Activated CD8-positive, alpha-beta T cell treated with anti-CD3 and anti-CD28 coated beads for 36 hours (primary cell): ENCODE results near the gene TM4SF4. TPM values are rescaled to one million over a fixed set of nuclear protein-coding genes. Genes with fewer than 3 reads are reported as not detected.
A peak's percentile ranks its signal among the peaks of the same experiment; 100 is the strongest.

ENCODE experiments used
- ATAC-seq: fragments of 200-7000 bp; cut with Tn5 transposase; one replicate; pipeline ENCODE4 v1.10.0; 2021; ENCODE audit warnings: mild to moderate bottlenecking, moderate library complexity
- CTCF ChIA-PET: fragments of 350-600 bp; sonication (Branson Sonifier 250); formaldehyde crosslinking; loops from one replicate; lab custom pipeline; 2021; ENCODE audit warnings: antibody characterized with exemption; lab: Charles Lee
- POLR2A ChIA-PET: fragments of 350-600 bp; sonication (Branson Sonifier 250); formaldehyde crosslinking; loops from one replicate; lab custom pipeline; 2021; ENCODE audit warnings: antibody characterized with exemption; lab: Charles Lee
- DNase-seq: peaks from one replicate; pipeline ENCODE4 v3.0.0-alpha.2; 2020
- H3K27ac Mint-ChIP-seq: one replicate; pipeline ENCODE4 v1.8.0; 2021; ENCODE audit warnings: mild to moderate bottlenecking, mixed read lengths
- H3K27me3 Mint-ChIP-seq: one replicate; pipeline ENCODE4 v1.8.0; 2021; ENCODE audit warnings: mixed read lengths
- H3K36me3 Mint-ChIP-seq: one replicate; pipeline ENCODE4 v1.8.0; 2021; ENCODE audit warnings: low read depth, mixed read lengths
- H3K4me1 Mint-ChIP-seq: one replicate; pipeline ENCODE4 v1.8.0; 2021; ENCODE audit warnings: low read depth, mixed read lengths
- H3K4me3 Mint-ChIP-seq: one replicate; pipeline ENCODE4 v1.8.0; 2021; ENCODE audit warnings: mild to moderate bottlenecking, moderate library complexity, mixed read lengths
- H3K9me3 Mint-ChIP-seq: one replicate; pipeline ENCODE4 v1.8.0; 2021; ENCODE audit warnings: mixed read lengths
- intact Hi-C: fragments of 100-400 bp; cut with micrococcal nuclease; formaldehyde crosslinking; loops from one replicate; pipeline ENCODE4 v1.10.0; 2022
- total RNA-seq, 2 experiments: library from RNA; stranded (reverse); gene quantifications; one replicate each; pipeline ENCODE4 v1.2.3, GENCODE V29; 2021
- TF ChIP-seq, protein P1 (sequence below): fragments of 200-600 bp; IDR thresholded peaks from one replicate; pipeline ENCODE4 v1.8.0; 2022; ENCODE audit warnings: antibody characterized with exemption, mild to moderate bottlenecking

The TM4SF4 gene
- total RNA-seq, 2 experiments from 2014 or later, result not detected

DNA sequence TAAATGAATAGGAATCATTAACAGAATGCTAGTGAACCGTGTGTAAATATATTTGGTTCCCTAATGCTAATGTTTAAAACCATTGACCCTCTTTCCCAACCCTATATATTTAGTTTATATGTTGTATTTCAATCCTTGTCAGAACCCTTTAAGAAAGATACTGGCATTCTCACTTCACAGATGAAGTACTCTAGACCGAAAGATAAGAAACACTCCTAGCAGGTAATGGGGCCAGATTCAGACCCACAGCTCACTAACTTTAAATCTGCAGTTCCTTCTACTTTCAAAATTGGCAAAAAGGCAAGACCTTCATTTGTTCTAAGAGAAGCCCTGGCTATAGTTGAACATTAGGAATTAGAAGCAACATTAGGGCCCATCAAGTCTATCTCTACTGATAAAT lies 42.3 kb upstream of the TM4SF4 start:
- H3K4me1 Mint-ChIP-seq, result no peaks in the 10 kb centered on the region
- H3K36me3 Mint-ChIP-seq, result no peaks in the 10 kb centered on the region
- H3K9me3 Mint-ChIP-seq, result no peaks in the 10 kb centered on the region
- H3K27ac Mint-ChIP-seq, result no peak overlapping the region
- TF ChIP-seq, protein P1, sequence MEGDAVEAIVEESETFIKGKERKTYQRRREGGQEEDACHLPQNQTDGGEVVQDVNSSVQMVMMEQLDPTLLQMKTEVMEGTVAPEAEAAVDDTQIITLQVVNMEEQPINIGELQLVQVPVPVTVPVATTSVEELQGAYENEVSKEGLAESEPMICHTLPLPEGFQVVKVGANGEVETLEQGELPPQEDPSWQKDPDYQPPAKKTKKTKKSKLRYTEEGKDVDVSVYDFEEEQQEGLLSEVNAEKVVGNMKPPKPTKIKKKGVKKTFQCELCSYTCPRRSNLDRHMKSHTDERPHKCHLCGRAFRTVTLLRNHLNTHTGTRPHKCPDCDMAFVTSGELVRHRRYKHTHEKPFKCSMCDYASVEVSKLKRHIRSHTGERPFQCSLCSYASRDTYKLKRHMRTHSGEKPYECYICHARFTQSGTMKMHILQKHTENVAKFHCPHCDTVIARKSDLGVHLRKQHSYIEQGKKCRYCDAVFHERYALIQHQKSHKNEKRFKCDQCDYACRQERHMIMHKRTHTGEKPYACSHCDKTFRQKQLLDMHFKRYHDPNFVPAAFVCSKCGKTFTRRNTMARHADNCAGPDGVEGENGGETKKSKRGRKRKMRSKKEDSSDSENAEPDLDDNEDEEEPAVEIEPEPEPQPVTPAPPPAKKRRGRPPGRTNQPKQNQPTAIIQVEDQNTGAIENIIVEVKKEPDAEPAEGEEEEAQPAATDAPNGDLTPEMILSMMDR, result no peak
- intact Hi-C loops, result no loop called here
- CTCF ChIA-PET, result interaction anchor here (0.6 to 1.0 kb wide), 2 partner anchors 16 to 114 kb away, joined by 3 read pairs; no protein-coding TSS in a partner anchor
- ATAC-seq (no peak), DNase-seq (no peak)
- POLR2A ChIA-PET, result no interaction called here
- peaks cover 6% of the 10 kb centered on the region for H3K27me3 Mint-ChIP-seq
- H3K4me3 Mint-ChIP-seq, result no peak overlapping the region

DNA sequence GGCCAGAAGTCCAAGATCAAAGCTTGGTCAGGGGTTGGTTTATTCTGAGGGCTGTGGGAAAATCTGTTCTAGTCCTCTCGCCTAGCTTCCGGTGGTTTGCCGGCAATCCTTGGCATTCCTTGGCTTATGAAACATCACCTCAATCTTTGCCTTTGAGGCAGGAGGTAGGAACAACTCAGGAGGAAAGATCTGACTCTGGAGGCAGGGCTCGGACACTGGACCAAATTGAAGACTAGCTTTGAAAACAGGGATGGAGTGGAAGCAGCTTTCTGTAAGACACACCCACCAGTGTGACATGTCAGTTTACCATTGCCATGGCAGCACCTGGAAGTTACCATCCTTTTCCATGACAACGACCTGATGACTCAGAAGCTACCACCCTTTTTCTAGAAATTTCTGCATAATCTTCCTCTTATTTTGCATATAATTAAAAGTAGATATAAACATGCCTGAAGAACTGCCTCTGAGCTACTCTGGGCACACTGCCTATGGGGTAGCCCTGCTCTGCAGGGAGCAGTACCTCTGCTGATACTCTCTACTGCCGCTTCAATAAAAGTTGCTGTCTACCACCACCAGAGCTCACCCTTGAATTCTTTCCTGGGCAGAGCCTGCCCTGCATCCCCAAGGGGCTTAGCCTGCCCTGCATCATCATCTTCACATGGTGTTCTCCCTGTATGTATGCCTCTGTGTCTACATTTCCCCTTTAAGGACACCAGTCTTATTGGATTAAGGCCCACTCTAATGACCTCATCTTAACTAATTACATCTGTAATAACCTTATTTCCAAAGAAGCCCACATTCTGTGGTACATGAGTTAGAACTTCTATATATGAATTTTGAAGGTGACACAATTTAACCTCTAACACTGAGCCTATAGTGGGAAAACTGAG lies 38.3 kb upstream of the TM4SF4 start:
- intact Hi-C loops, result no loop called here
- ChIA-PET POLR2A (no interaction called here), CTCF (no interaction called here)
- H3K9me3 Mint-ChIP-seq, result no peaks in the 10 kb centered on the region
- TF ChIP-seq, protein P1, result no peak
- H3K4me1 Mint-ChIP-seq, result no peaks in the 10 kb centered on the region
- no peak overlapping the region for H3K4me3 Mint-ChIP-seq
- DNase-seq, result peak; percentile 4
- no peak overlapping the region for H3K27ac Mint-ChIP-seq
- peaks cover 2% of the 10 kb centered on the region for H3K27me3 Mint-ChIP-seq
- no peak for ATAC-seq
- no peaks in the 10 kb centered on the region for H3K36me3 Mint-ChIP-seq

GRCh38 chr3:149437286-149437685 lies 37.2 kb upstream of the TM4SF4 start:
- Mint-ChIP-seq H3K36me3 (no peaks in the 10 kb centered on the region), H3K27me3 (peaks cover 3% of the 10 kb centered on the region), H3K9me3 (no peaks in the 10 kb centered on the region), H3K4me3 (no peak overlapping the region), H3K4me1 (no peaks in the 10 kb centered on the region), H3K27ac (no peak overlapping the region)
- ChIA-PET POLR2A (no interaction called here), CTCF (no interaction called here)
- ATAC-seq (no peak), DNase-seq (no peak)
- TF ChIP-seq, protein P1, result no peak
- intact Hi-C loops, result no loop called here

GRCh38 chr3:149437710-149438109 lies 36.8 kb upstream of the TM4SF4 start:
- Mint-ChIP-seq H3K4me3 (no peak overlapping the region), H3K36me3 (no peaks in the 10 kb centered on the region), H3K4me1 (no peaks in the 10 kb centered on the region), H3K27me3 (peaks cover 6% of the 10 kb centered on the region), H3K27ac (no peak overlapping the region), H3K9me3 (no peaks in the 10 kb centered on the region)
- POLR2A ChIA-PET, result no interaction called here
- intact Hi-C loops, result no loop called here
- ATAC-seq, result no peak
- CTCF ChIA-PET, result no interaction called here
- DNase-seq, result no peak
- TF ChIP-seq, protein P1, result no peak

GRCh38 chr3:149438981-149439380 lies 35.5 kb upstream of the TM4SF4 start:
- ChIA-PET POLR2A (no interaction called here), CTCF (no interaction called here)
- H3K27me3 Mint-ChIP-seq, result peaks cover 8% of the 10 kb centered on the region
- H3K4me3 Mint-ChIP-seq, result no peak overlapping the region
- TF ChIP-seq, protein P1, result no peak
- no peak overlapping the region for H3K27ac Mint-ChIP-seq
- DNase-seq (no peak), ATAC-seq (no peak)
- H3K36me3 Mint-ChIP-seq, result no peaks in the 10 kb centered on the region
- no peaks in the 10 kb centered on the region for H3K9me3 Mint-ChIP-seq
- intact Hi-C loops, result no loop called here
- H3K4me1 Mint-ChIP-seq, result no peaks in the 10 kb centered on the region
